Tibial artery (tissue), 4 donors: ENCODE results near the gene RAD18.

Source experiments
- DNase-seq, 2 donors: peaks; one replicate each; pipeline ENCODE4 v3.0.0-alpha.2; 2019
- H3K27ac ChIP-seq, 2 donors: fragments of 200-600 bp; sonication (generic) in 1 of 2; 1 replicate in 1 of 2; 2 replicates in 1 of 2; pipeline ENCODE4 v1.5.1; 2018 to 2019; ENCODE audit warnings: mild to moderate bottlenecking in 1 of 2
- H3K27me3 ChIP-seq, 2 donors: fragments of 200-600 bp; sonication (generic) in 1 of 2; one replicate each; pipeline versions ENCODE4 v1.5.1 to v1.6.0; 2016 to 2019
- H3K36me3 ChIP-seq, 3 donors: fragments of 200-600 bp; sonication (generic) in 2 of 3; one replicate each; pipeline ENCODE4 v1.5.1; 2016 to 2019; ENCODE audit warnings: mild to moderate bottlenecking in 2 of 3
- H3K4me1 ChIP-seq, 4 donors: fragments of 200-600 bp; sonication (generic) in 2 of 4; 1 replicate in 3 of 4; 2 replicates in 1 of 4; pipeline ENCODE4 v1.5.1; 2016 to 2019
- H3K4me3 ChIP-seq, 2 donors: fragments of 200-600 bp; sonication (generic) in 1 of 2; 1 replicate in 1 of 2; 2 replicates in 1 of 2; pipeline ENCODE4 v1.5.1; 2018 to 2019; ENCODE audit warnings: mild to moderate bottlenecking in 2 of 2
- H3K9me3 ChIP-seq, 3 donors: fragments of 200-600 bp; sonication (generic) in 1 of 3; one replicate each; pipeline ENCODE4 v1.5.1; 2016 to 2019
- intact Hi-C: fragments of 100-400 bp; cut with DNase I; formaldehyde crosslinking; loops from one replicate; pipeline ENCODE4 v1.15.0; 2023; ENCODE audit warnings: low total_unique reads
- TF ChIP-seq, protein P1 (sequence below), 2 experiments: fragments of 200-600 bp in 1 of 2; fragments of 450-650 bp in 1 of 2; IDR thresholded peaks; one replicate each; pipeline ENCODE4 v1.5.1; 2017 to 2019; ENCODE audit warnings: antibody characterized with exemption in 2 of 2, mild to moderate bottlenecking in 1 of 2, moderate library complexity in 1 of 2

RAD18 gene

DNA sequence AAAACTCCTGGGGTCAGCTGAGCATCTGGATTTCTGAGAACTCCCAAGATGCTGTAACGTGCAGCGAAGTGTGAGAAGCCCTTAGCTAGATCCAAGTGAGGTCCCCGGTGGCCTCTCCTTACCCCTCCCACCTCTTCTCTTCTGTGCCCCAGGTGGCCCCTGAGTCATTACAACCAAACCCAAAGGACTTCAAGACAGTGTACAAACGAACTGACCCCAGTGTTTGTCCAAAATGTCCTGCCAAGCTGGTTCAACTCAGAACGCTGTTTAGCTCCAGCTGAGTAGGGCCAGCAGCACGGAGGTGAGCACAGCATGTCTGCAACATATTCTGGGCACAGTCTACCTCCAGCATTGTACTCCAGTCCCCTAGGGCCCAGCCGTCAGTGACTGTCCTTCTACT lies 119.9 kb downstream of the RAD18 start:
- H3K27ac ChIP-seq: no peak overlapping the region
- intact Hi-C loops: no loop called here

DNA sequence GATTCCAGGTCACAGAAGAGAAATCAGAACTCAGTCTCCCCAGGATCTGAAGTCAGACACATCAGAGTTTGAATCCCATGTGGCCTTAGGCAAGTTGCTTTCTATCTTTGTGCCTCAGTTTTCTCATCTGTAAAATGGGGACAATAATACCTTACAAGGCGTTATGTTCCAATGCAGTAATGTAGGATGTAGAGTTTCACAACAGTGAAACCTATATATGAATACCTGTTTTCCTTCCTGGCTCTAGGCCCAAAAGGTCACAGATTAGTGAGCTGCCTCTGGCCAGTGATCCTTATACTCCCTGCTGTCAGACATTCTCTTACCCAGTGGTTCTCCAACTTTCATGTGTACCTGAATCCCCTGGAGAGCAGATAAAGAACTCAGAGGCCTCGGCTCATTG lies 121.0 kb downstream of the RAD18 start:
- intact Hi-C loops: no loop called here
- no peaks in the 10 kb centered on the region for H3K36me3 ChIP-seq
- H3K9me3 ChIP-seq: no peaks in the 10 kb centered on the region
- no peaks in the 10 kb centered on the region for H3K27me3 ChIP-seq
- no peak overlapping the region for H3K4me3 ChIP-seq
- peaks cover 0 to 11% (median 5%) of the 10 kb centered on the region in 4 donors for H3K4me1 ChIP-seq
- DNase-seq: no peak
- TF ChIP-seq, protein P1, sequence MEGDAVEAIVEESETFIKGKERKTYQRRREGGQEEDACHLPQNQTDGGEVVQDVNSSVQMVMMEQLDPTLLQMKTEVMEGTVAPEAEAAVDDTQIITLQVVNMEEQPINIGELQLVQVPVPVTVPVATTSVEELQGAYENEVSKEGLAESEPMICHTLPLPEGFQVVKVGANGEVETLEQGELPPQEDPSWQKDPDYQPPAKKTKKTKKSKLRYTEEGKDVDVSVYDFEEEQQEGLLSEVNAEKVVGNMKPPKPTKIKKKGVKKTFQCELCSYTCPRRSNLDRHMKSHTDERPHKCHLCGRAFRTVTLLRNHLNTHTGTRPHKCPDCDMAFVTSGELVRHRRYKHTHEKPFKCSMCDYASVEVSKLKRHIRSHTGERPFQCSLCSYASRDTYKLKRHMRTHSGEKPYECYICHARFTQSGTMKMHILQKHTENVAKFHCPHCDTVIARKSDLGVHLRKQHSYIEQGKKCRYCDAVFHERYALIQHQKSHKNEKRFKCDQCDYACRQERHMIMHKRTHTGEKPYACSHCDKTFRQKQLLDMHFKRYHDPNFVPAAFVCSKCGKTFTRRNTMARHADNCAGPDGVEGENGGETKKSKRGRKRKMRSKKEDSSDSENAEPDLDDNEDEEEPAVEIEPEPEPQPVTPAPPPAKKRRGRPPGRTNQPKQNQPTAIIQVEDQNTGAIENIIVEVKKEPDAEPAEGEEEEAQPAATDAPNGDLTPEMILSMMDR (IDR thresholded peaks at IDR 0.05): no peak
- H3K27ac ChIP-seq: no peak overlapping the region

More for the DNA sequence above, 119.9 kb downstream of the RAD18 start:
- H3K4me3 ChIP-seq: no peak overlapping the region
- peaks cover 0 to 11% (median 5%) of the 10 kb centered on the region in 4 donors for H3K4me1 ChIP-seq
- H3K27me3 ChIP-seq: no peaks in the 10 kb centered on the region
- H3K36me3 ChIP-seq: no peaks in the 10 kb centered on the region
- TF ChIP-seq, protein P1 (IDR thresholded peaks at IDR 0.05): no peak
- no peaks in the 10 kb centered on the region for H3K9me3 ChIP-seq
- no peak for DNase-seq

DNA sequence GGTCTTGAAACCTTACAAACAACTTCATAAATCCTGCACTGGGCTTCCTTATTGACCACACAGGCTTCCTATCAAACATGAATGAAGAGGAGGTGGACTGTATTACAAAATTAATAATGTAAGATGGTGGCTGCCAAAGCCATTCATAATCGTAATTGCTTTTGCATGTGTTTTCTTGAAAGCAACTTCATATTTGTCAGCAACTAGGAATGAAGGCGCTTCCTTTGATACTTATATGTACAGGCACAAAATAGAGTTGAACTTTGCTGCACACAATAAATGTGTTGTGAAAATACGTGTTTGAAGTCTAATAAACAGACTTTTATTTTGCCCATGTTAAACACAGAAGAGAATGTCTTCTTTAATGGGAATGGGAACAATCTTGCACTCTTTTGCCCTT lies 121.8 kb downstream of the RAD18 start:
- H3K9me3 ChIP-seq: no peaks in the 10 kb centered on the region
- DNase-seq: no peak
- H3K4me3 ChIP-seq: no peak overlapping the region
- no peak overlapping the region for H3K27ac ChIP-seq
- no peaks in the 10 kb centered on the region for H3K36me3 ChIP-seq
- TF ChIP-seq, protein P1 (IDR thresholded peaks at IDR 0.05): no peak
- H3K27me3 ChIP-seq: no peaks in the 10 kb centered on the region
- H3K4me1 ChIP-seq: peaks cover 0 to 11% (median 5%) of the 10 kb centered on the region in 4 donors
- intact Hi-C loops: no loop called here

DNA sequence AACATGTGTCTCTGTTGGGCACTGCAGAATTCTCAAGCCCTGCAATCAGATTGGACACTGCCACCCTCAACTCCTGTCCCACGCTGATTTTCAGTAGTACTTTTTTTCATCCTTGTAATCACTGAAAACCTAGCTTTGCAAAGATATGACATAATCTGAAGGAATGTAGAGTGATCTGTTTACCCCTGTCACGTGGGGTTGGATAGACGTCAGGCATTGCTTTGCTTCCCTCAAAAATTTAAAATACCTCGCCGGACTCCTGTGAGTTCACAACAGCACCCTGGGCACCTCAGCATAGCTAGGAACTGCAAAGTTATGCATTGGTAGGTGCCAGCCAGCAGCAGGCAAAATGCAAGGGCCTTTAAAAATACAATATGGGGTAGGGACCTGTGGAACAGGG lies 122.7 kb downstream of the RAD18 start:
- intact Hi-C loops: no loop called here
- Histone ChIP-seq H3K4me1 (peaks cover 0 to 3% (median 0%) of the 10 kb centered on the region in 4 donors), H3K36me3 (no peaks in the 10 kb centered on the region), H3K9me3 (no peaks in the 10 kb centered on the region), H3K27ac (no peak overlapping the region), H3K27me3 (no peaks in the 10 kb centered on the region), H3K4me3 (no peak overlapping the region)
- TF ChIP-seq, protein P1 (IDR thresholded peaks at IDR 0.05): no peak
- no peak for DNase-seq

DNA sequence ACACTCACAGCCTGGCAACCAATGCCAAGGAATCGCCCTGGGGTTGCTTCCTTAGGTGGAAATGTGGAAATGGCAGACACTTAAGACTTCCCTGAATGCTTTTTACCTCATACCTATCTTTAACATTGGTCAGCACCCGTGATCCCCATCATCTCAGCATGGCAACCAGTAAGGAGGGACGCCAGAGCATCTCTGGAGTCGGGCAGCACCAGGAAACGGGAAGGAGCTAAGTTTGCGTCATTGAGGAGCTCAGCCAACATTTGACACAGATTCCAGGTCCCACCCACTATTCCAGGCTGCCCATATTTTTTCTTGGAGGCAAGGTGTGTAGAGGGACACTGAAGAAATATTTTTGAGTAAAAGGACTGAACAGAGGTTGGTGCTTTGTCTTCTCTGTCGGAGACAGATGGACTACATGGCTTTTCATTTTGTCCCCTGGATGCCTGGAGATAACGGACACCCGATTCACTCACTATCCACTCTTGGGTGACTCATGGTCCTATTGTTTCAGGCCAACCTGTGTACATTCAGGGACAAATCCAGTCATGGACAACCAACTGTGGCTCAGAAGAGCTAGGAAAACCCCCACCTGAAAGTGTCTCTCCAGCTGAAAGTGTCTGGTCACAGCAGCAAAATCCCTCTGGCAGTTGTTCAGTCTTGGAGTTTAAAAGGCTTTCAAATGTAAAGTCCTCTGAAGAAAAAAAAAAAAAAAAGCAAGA lies 123.5 kb downstream of the RAD18 start:
- H3K27ac ChIP-seq: no peak overlapping the region
- no peak for DNase-seq
- no peaks in the 10 kb centered on the region for H3K27me3 ChIP-seq
- no peaks in the 10 kb centered on the region for H3K9me3 ChIP-seq
- TF ChIP-seq, protein P1 (IDR thresholded peaks at IDR 0.05): no peak
- intact Hi-C loops: no loop called here
- no peak overlapping the region for H3K4me3 ChIP-seq
- H3K36me3 ChIP-seq: no peaks in the 10 kb centered on the region
- no peaks in the 10 kb centered on the region for H3K4me1 ChIP-seq
